GM19023 (cell line): ENCODE data around the gene EML2.
"Not testable (repeated sequence)": the region's sequence is repeated elsewhere in the genome, so short reads cannot be mapped to it uniquely, and the experiment has no call there.

Experiments used
- ATAC-seq: cut with Tn5 transposase; IDR thresholded peaks from one replicate; pipeline ENCODE4 v1.9.1; 2021; ENCODE audit warnings: mild to moderate bottlenecking, moderate library complexity; ENCODE audit not compliant: unreplicated experiment

The EML2 gene, protein sequence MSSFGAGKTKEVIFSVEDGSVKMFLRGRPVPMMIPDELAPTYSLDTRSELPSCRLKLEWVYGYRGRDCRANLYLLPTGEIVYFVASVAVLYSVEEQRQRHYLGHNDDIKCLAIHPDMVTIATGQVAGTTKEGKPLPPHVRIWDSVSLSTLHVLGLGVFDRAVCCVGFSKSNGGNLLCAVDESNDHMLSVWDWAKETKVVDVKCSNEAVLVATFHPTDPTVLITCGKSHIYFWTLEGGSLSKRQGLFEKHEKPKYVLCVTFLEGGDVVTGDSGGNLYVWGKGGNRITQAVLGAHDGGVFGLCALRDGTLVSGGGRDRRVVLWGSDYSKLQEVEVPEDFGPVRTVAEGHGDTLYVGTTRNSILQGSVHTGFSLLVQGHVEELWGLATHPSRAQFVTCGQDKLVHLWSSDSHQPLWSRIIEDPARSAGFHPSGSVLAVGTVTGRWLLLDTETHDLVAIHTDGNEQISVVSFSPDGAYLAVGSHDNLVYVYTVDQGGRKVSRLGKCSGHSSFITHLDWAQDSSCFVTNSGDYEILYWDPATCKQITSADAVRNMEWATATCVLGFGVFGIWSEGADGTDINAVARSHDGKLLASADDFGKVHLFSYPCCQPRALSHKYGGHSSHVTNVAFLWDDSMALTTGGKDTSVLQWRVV

GRCh38 chr19:45638930-45639729 is at the start of gene EML2:
EML2 (minus strand) TSS chr19:45639397; CDS start chr19:45639376, 21 bp downstream.
- ATAC-seq, result no peak

DNA sequence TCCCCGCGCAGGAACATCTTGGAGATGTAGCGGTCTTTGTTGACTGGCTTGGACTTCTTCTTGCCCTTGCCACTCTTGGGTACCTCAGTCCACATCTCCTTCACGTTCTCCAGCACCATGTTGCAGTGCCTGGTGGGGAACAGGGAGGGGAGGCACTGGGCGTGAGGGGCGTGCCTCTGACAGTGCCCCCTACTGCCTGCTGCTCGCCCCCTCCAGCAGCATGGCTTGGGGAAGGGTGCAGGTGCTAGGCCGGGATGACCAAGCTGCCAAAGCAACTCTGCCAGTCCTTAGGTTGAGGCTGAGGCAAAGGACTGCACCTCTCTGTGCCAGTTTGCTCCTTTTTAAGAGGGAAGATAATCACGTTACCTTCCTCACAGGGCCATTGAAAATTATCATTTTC is 48.4 kb upstream of the EML2 start:
- no peak for ATAC-seq

- ATAC-seq, result not testable (repeated sequence)
Observed at GRCh38 chr19:45685045-45685444, 45.8 kb upstream of the EML2 start.

DNA sequence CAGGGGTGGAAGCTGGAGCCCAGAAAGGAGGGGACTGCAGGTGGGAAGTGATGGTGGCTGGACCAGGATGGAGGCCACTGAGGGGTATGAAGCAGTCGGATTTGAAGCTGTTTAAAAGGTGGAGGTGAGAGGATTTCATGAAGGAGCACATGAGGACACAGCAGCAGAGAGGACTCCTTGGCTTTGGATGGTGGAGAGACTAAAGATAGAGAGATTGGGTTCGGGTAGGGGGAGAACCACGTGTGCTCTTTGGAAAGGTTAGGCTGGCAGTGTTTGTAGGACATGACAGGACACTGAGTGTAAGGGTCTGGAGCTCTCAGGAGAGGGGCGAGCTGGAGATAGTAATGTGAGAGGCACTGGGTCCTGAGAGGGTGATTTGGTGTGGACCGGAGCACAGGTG is 43.7 kb upstream of the EML2 start:
- ATAC-seq, result no peak

GRCh38 chr19:45682117-45682516 is 42.9 kb upstream of the EML2 start:
- no peak for ATAC-seq

GRCh38 chr19:45681391-45682015 is 42.3 kb upstream of the EML2 start:
- peak; percentile 61 for ATAC-seq

- ATAC-seq, result no peak
Observed at GRCh38 chr19:45677351-45678230, 38.4 kb upstream of the EML2 start.

- no peak for ATAC-seq
Observed at GRCh38 chr19:45676851-45677263, 37.7 kb upstream of the EML2 start.

- ATAC-seq, result no peak
Observed at GRCh38 chr19:45674946-45675345, 35.7 kb upstream of the EML2 start.

DNA sequence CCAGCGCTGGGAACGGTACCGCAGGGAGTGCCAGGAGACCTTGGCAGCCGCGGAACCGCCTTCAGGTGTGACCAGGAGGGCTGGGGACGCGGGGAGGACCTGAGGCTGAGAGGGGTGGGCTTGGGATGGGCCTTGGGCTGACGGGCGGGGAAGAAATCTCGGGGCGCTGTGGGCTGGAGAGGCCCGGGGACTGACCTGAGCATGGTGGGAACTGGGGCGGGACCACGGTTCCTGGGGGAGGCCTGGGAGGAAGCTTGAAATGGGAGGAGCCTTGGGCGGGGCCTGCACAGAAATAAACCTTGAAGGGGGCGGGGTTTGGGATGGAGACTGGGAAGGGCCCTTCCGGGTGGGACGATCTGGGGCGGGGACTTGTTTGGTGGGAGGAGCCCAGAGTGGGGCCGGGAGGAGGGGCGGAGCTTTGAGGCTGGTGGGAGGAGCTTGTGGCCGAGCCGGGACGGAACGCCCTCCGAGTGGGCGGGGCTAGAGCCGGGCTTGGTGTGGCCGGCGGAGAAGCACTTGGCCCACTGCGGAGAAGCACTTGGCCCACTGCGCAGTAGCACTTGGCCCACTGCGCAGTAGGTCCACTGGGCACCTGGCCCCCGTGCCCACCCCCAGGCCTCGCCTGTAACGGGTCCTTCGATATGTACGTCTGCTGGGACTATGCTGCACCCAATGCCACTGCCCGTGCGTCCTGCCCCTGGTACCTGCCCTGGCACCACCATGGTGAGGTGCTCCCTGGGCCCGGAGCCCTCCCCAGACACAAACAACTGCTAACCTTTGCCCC is 31.7 kb upstream of the EML2 start:
- no peak for ATAC-seq

- ATAC-seq, result no peak
Observed at GRCh38 chr19:45668342-45668871, 29.2 kb upstream of the EML2 start.

DNA sequence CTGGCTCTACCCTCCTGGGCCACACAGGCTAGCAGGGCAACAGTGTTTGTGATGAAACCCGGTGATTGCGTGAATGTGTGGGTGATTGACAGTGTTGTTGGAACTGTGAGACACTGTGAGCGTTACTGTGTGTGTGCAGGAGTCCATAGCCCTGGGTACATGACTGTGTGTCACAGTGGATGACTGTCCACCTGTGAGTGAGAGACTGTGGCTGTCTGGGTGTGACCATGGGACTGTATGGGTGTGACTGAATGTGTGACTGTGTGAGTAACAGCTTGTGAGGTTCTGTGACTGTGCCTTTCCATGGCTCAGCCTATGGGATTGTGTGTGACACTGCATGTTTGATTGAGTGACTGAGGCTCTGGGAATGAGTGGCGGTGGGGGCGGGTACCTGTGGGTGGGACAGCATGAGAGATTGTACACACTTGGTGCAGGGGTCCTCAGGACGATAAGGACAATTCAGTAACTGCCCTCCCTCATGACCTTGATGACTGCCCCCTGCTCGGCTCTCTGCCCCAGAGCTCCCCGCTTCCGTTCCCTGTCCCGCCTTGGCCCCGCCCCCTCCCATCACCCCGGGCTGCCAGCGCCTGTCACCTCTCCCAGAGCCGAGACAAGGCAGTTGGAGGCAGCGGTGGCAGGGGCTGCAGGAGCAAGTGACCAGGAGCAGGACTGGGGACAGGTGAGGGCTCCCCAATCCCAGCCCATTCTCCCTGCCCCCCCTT is 28.6 kb upstream of the EML2 start, which contains the start of gene GIPR:
Gene GIPR, plus strand, starts transcription at position 602 of the 722 bp plus-strand sequence. CDS start 1,300 bp downstream, outside the sequence.
- no peak for ATAC-seq

DNA sequence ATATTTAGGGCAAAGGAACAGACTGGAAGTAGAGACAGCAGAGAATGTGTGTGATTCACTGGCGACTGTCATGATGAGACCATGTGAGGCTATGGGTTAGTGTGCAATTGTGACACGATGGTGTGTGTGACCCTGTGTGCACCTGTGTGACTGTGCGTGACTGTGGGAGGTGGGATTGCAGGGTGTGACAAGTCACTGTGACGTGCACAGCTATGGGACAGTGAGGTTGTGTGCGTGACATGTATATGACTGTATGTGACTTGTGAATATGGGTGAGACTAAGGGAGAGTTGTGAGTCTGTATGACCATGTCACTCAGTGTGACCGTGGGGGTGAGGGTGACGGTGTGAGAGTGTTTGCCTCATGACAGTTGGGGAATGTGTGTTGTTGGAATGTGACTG is 25.4 kb upstream of the EML2 start:
- no peak for ATAC-seq

GRCh38 chr19:45663800-45664199 is 24.6 kb upstream of the EML2 start:
- no peak for ATAC-seq

DNA sequence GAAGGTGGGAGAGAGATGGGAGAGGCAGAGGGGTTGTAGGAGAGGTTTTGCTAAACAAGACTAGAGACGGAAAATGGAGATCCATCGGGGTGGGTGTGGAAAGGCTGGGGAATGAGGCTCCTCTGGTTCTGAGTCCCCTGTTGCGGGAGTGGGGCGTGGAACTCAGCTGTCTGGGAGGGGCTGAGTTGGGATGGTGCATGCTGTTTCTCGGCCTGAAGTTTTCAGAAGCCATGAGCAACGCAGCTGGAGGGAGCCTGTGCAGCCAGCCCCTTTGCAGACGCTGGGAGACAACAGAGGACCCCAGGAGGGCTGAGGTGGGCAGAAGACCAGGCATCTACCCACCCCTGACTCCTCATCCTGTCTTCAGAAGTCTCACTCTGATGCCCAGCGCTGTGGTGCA is 21.4 kb upstream of the EML2 start:
- no peak for ATAC-seq

DNA sequence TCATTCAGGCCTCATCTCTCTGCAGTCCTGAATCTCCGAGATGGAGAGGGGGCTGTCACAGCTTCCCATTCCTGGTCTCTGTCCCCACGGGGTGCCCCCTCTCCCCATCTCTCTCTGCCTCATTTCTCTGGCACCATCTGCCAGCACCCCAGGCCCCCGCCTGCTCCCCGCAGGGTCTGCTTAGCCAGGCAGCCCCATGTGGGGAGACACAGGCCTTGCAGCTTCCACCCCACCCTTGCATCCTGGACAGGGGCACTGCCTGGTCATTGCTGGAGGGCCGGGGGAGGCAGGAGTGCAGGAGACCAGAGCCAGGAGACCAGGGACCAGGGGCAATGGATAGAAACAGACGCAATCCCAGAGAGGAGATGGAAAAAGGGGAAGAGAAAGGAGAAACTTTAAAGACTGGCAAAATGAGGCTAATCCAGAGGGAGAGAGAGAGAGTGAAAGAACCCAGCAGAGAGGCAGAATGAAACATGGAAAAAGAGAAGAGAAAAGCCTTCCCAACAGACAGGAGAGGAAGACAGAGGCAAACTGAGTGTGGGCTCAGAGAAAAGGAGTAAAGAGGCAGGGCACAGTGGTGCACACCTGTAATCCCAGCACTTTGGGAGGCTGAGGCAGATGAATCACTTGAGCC is 20.0 kb upstream of the EML2 start:
- ATAC-seq, result no peak

GRCh38 chr19:45657520-45658167 is 18.4 kb upstream of the EML2 start:
- no peak for ATAC-seq
